Thyroid gland (tissue), 4 donors: ENCODE results near the gene TYK2. TPM values are rescaled to one million over a fixed set of nuclear protein-coding genes. Genes with fewer than 3 reads are reported as not detected.

ENCODE experiments used
- DNase-seq, 2 donors: peaks; one replicate each; pipeline ENCODE4 v3.0.0-alpha.2; 2019
- H3K27ac ChIP-seq, 3 donors: fragments of 200-600 bp; sonication (generic); 1 replicate in 2 of 3; 2 replicates in 1 of 3; pipeline ENCODE4 v1.5.1; 2016 to 2019; ENCODE audit warnings: mild to moderate bottlenecking in 1 of 3, moderate library complexity in 1 of 3
- H3K27me3 ChIP-seq: fragments of 200-600 bp; sonication (generic); one replicate; pipeline ENCODE4 v1.5.1; 2019
- H3K36me3 ChIP-seq, 2 donors: fragments of 200-600 bp; sonication (generic); one replicate each; pipeline ENCODE4 v1.5.1; 2016 to 2019
- H3K4me1 ChIP-seq, 2 donors: fragments of 200-600 bp; sonication (generic); one replicate each; pipeline ENCODE4 v1.5.1; 2017 to 2019
- H3K4me3 ChIP-seq, 3 donors: fragments of 200-600 bp; sonication (generic); replicated peaks in 1 of 3; 1 replicate in 2 of 3; 2 replicates in 1 of 3; pipeline ENCODE4 v1.5.1; 2016; ENCODE audit warnings: mild to moderate bottlenecking in 1 of 3
- H3K9me3 ChIP-seq: fragments of 200-600 bp; sonication (generic); one replicate; pipeline ENCODE4 v1.5.1; 2017
- CTCF ChIP-seq, 6 experiments: fragments of 200-600 bp in 3 of 6; fragments of 450-650 bp in 3 of 6; sonication (generic) in 3 of 6; IDR thresholded peaks; one replicate each; pipeline ENCODE4 v1.5.1; 2016 to 2019; ENCODE audit warnings: antibody characterized with exemption in 6 of 6, mild to moderate bottlenecking in 2 of 6, inconsistent platforms in 1 of 6, moderate library complexity in 1 of 6
- POLR2A ChIP-seq, 2 donors: fragments of 450-650 bp; IDR thresholded peaks; one replicate each; pipeline ENCODE4 v1.6.1; 2017; ENCODE audit warnings: antibody characterized with exemption in 2 of 2, mild to moderate bottlenecking in 2 of 2, moderate library complexity in 1 of 2
- WGBS, 2 donors: methylation state at CpG; one replicate each; pipeline ENCODE4 v1.1.5; 2017; 5-methylcytosine and 5-hydroxymethylcytosine counted together
- intact Hi-C: fragments of 100-400 bp; cut with DNase I; formaldehyde crosslinking; loops from one replicate; pipeline ENCODE4 v1.15.1; 2023
- total RNA-seq, 4 donors: library from RNA; depleted of rRNA; stranded (reverse); fragments of >200 nt; gene quantifications; one replicate each; pipeline ENCODE4 v1.2.3, GENCODE V29; 2016

TYK2 gene
- total RNA-seq, 4 donors from 2014 or later: 59.1 to 127 (median 70.3) TPM

GRCh38 chr19:10329555-10329954 is 50.8 kb downstream of the TYK2 start:
- TF ChIP-seq CTCF (IDR thresholded peaks at IDR 0.05) (no peak), POLR2A (IDR thresholded peaks at IDR 0.05) (no peak)
- Histone ChIP-seq H3K36me3 (peaks cover 34 to 59% of the 10 kb centered on the region in 2 donors), H3K27me3 (no peaks in the 10 kb centered on the region), H3K4me3 (no peak overlapping the region), H3K9me3 (no peaks in the 10 kb centered on the region), H3K27ac (no peak overlapping the region), H3K4me1 (peaks cover 11 to 20% of the 10 kb centered on the region in 2 donors)
- DNase-seq: no peak
- WGBS, 2 donors: 89 to 100% methylated on average over 3 to 4 of the region's 13 CpGs
- intact Hi-C loops: no loop called here

- no peak for DNase-seq
- 95 to 97% methylated on average over 5 to 38 of the region's 41 CpGs for WGBS, 2 donors
- TF ChIP-seq POLR2A (IDR thresholded peaks at IDR 0.05): no peak
- no peak for TF ChIP-seq CTCF (IDR thresholded peaks at IDR 0.05)
- Histone ChIP-seq H3K36me3 (peaks cover 38 to 67% of the 10 kb centered on the region in 2 donors), H3K27ac (no peak overlapping the region), H3K4me1 (peaks cover 7 to 13% of the 10 kb centered on the region in 2 donors), H3K4me3 (no peak overlapping the region), H3K27me3 (no peaks in the 10 kb centered on the region), H3K9me3 (no peaks in the 10 kb centered on the region)
- intact Hi-C loops: no loop called here
These were observed 51.6 kb downstream of the TYK2 start for GRCh38 chr19:10328558-10329429.

- intact Hi-C loops: no loop called here
- WGBS, 2 donors: 85 to 88% methylated on average over 7 of the region's 7 CpGs
- peaks cover 44 to 74% of the 10 kb centered on the region in 2 donors for H3K36me3 ChIP-seq
- peaks cover 6 to 12% of the 10 kb centered on the region in 2 donors for H3K4me1 ChIP-seq
- no peaks in the 10 kb centered on the region for H3K27me3 ChIP-seq
- H3K9me3 ChIP-seq: no peaks in the 10 kb centered on the region
- no peak for TF ChIP-seq CTCF (IDR thresholded peaks at IDR 0.05)
- TF ChIP-seq POLR2A (IDR thresholded peaks at IDR 0.05): no peak
- no peak overlapping the region for H3K4me3 ChIP-seq
- H3K27ac ChIP-seq: no peak overlapping the region
- no peak for DNase-seq
These were observed 52.6 kb downstream of the TYK2 start for GRCh38 chr19:10327793-10328192.

DNA sequence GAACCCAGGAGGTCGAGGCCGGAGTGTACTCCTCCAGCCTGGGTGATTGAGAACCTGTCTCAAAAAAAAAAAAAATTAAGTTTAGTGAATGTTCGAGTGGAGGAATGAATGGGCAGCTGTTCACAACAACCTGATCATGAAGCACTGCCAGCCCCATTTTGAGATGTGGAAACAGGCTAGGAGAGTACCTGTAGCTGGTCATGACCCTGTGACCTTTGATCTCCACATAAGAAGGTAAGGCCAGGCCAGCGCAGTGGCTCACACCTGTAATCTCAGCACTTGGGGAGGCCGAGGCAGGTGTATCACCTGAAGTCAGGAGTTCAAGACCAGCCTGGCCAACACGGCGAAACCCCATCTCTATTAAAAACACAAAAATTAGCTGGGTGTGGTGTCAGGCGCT is 54.6 kb downstream of the TYK2 start:
- Histone ChIP-seq H3K4me1 (no peaks in the 10 kb centered on the region), H3K27me3 (no peaks in the 10 kb centered on the region), H3K36me3 (peaks cover 61 to 95% of the 10 kb centered on the region in 2 donors), H3K9me3 (no peaks in the 10 kb centered on the region), H3K4me3 (no peak overlapping the region), H3K27ac (no peak overlapping the region)
- no peak for DNase-seq
- 93 to 94% methylated on average over 7 to 8 of the region's 8 CpGs for WGBS, 2 donors
- no peak for TF ChIP-seq CTCF (IDR thresholded peaks at IDR 0.05)
- TF ChIP-seq POLR2A (IDR thresholded peaks at IDR 0.05): no peak
- intact Hi-C loops: no loop called here
